HCT116 (cell line): ENCODE measurements around the gene GJC1. TPM values are rescaled to one million over a fixed set of nuclear protein-coding genes. Genes with fewer than 3 reads are reported as not detected.

Experiments used
- ATAC-seq: fragments of 200-7000 bp; cut with Tn5 transposase; 2 replicates; pipeline ENCODE4 v1.9.1; 2020; ENCODE audit warnings: mild to moderate bottlenecking, moderate library complexity
- BruUV-seq: library from RNA; stranded (reverse); fragments of 400-500 nt; replicated peaks from 2 replicates; lab custom pipeline; 2021; lab: Mats Ljungman, UMichigan
- CTCF ChIA-PET: fragments of 300-600 bp; sonication (Branson Sonifier 250); formaldehyde crosslinking; loops from one replicate; lab custom pipeline; 2021; ENCODE audit warnings: antibody characterized with exemption; lab: Charles Lee
- POLR2A ChIA-PET: fragments of 300-600, 350-600 bp; sonication (Branson Sonifier 250); formaldehyde crosslinking; loops from one replicate; lab custom pipeline; 2021; ENCODE audit warnings: antibody characterized with exemption; lab: Charles Lee
- RAD21 ChIA-PET, 2 experiments: fragments of 300-600 bp; sonication (Branson Sonifier 250); formaldehyde crosslinking; loops; one replicate each; lab custom pipeline; 2023; ENCODE audit warnings: low total read pairs in 2 of 2; ENCODE audit not compliant: uncharacterized antibody in 2 of 2, unreplicated experiment in 2 of 2, low non-redundant PET in 1 of 2; lab: Charles Lee
- DNase-seq: peaks from one replicate; pipeline ENCODE4 v3.0.0-alpha.2; 2010; ENCODE audit warnings: low read depth, low spot score
- H2AFZ ChIP-seq: fragments of 200-600 bp; shearing (Covaris generic), sonication (generic); 2 replicates; pipeline ENCODE4 v1.6.1; 2017; ENCODE audit warnings: low read depth, mixed run types, mixed read lengths, antibody characterized with exemption, low read length; ENCODE audit not compliant: poor library complexity, severe bottlenecking
- H3K27ac ChIP-seq: 2 replicates; pipeline ENCODE4 v1.5.1; 2012; ENCODE audit warnings: low read depth, low read length
- H3K27me3 ChIP-seq: fragments of 200-600 bp; sonication (generic); 2 replicates; pipeline ENCODE4 v1.6.1; 2016; ENCODE audit warnings: mixed run types, low read length, mixed read lengths; ENCODE audit not compliant: insufficient read depth
- H3K36me3 ChIP-seq, 2 experiments: fragments of 200-500 bp in 1 of 2; fragments of 200-600 bp in 1 of 2; sonication (Bioruptor generic) in 1 of 2; sonication (generic) in 1 of 2; 2 replicates each; pipeline versions ENCODE4 v1.5.1 to v1.6.1; 2014 to 2016; ENCODE audit warnings: low read length in 2 of 2, inconsistent platforms in 1 of 2, mixed read lengths in 1 of 2, mixed run types in 1 of 2; ENCODE audit not compliant: insufficient read depth in 2 of 2, control insufficient read depth in 1 of 2
- H3K4me1 ChIP-seq, 2 experiments: fragments of 200-600 bp in 1 of 2; sonication (generic) in 1 of 2; 2 replicates each; pipeline versions ENCODE4 v1.5.1 to v1.6.1; 2012 to 2017; ENCODE audit warnings: low read length in 2 of 2, inconsistent platforms in 1 of 2, mild to moderate bottlenecking in 1 of 2, mixed read lengths in 1 of 2, mixed run types in 1 of 2, moderate library complexity in 1 of 2; ENCODE audit not compliant: insufficient read depth in 2 of 2, control insufficient read depth in 1 of 2
- H3K4me2 ChIP-seq: fragments of 200-600 bp; sonication (generic); 2 replicates; pipeline ENCODE4 v1.6.1; 2017; ENCODE audit warnings: mixed run types, low read length, mixed read lengths
- H3K4me3 ChIP-seq, 2 experiments: fragments of 200-600 bp in 1 of 2; sonication (generic) in 1 of 2; replicated peaks in 1 of 2; 2 replicates each; pipeline ENCODE4 v1.5.1; 2011 to 2016; ENCODE audit warnings: low read length in 2 of 2, control low read depth in 1 of 2, low read depth in 1 of 2, mild to moderate bottlenecking in 1 of 2, mixed read lengths in 1 of 2, mixed run types in 1 of 2
- H3K79me2 ChIP-seq: fragments of 200-600 bp; sonication (generic); 2 replicates; pipeline ENCODE4 v1.6.1; 2017; ENCODE audit warnings: mild to moderate bottlenecking, mixed run types, low read length, moderate library complexity, mixed read lengths; ENCODE audit not compliant: insufficient read depth
- H3K9ac ChIP-seq: fragments of 200-600 bp; sonication (generic); 2 replicates; pipeline ENCODE4 v1.6.1; 2016; ENCODE audit warnings: low read length, mixed read lengths
- H3K9me2 ChIP-seq: fragments of 200-600 bp; sonication (generic), shearing (Covaris generic); 2 replicates; pipeline ENCODE4 v1.6.1; 2017; ENCODE audit warnings: mixed run types, mild to moderate bottlenecking, moderate library complexity; ENCODE audit not compliant: insufficient read depth
- H3K9me3 ChIP-seq, 2 experiments: fragments of 200-500 bp in 1 of 2; fragments of 200-600 bp in 1 of 2; sonication (Bioruptor generic) in 1 of 2; sonication (generic) in 1 of 2; 2 replicates each; pipeline ENCODE4 v1.6.1; 2014 to 2017; ENCODE audit warnings: low read length in 2 of 2, mixed read lengths in 2 of 2, inconsistent platforms in 1 of 2, low read depth in 1 of 2, mild to moderate bottlenecking in 1 of 2, mixed run types in 1 of 2, moderate library complexity in 1 of 2; ENCODE audit not compliant: control insufficient read depth in 1 of 2, insufficient read depth in 1 of 2
- H4K20me1 ChIP-seq: fragments of 200-600 bp; sonication (generic), shearing (Covaris generic); 2 replicates; pipeline ENCODE4 v1.6.1; 2017; ENCODE audit warnings: mixed run types, mild to moderate bottlenecking, moderate library complexity; ENCODE audit not compliant: insufficient read depth
- ATF3 ChIP-seq: IDR thresholded peaks from 2 replicates; pipeline ENCODE4 v1.6.1; 2012
- CBX3 ChIP-seq: IDR thresholded peaks from 2 replicates; pipeline ENCODE4 v1.6.1; 2012; ENCODE audit warnings: low read depth
- CEBPB ChIP-seq: IDR thresholded peaks from 2 replicates; pipeline ENCODE4 v1.6.1; 2012; ENCODE audit warnings: low read depth
- CTCF ChIP-seq, 3 experiments: fragments of 200-600 bp in 1 of 3; sonication (generic) in 1 of 3; IDR thresholded peaks in 2 of 3; conservative IDR thresholded peaks in 1 of 3; 2 replicates each; pipeline ENCODE4 v1.5.1; 2012 to 2017; ENCODE audit warnings: low read depth in 2 of 3, low read length in 2 of 3, antibody characterized with exemption in 1 of 3, borderline replicate concordance in 1 of 3, control low read depth in 1 of 3, mild to moderate bottlenecking in 1 of 3, mixed read lengths in 1 of 3, mixed run types in 1 of 3, moderate library complexity in 1 of 3; ENCODE audit not compliant: insufficient read depth in 1 of 3
- EGR1 ChIP-seq: IDR thresholded peaks from 2 replicates; pipeline ENCODE4 v1.6.1; 2012; ENCODE audit warnings: low read depth
- JUND ChIP-seq: IDR thresholded peaks from 2 replicates; pipeline ENCODE4 v1.6.1; 2012
- SIN3A ChIP-seq: IDR thresholded peaks from 2 replicates; pipeline ENCODE4 v1.6.1; 2012; ENCODE audit warnings: low read depth
- SP1 ChIP-seq: IDR thresholded peaks from 2 replicates; pipeline ENCODE4 v1.6.1; 2012; ENCODE audit warnings: low read depth
- SRF ChIP-seq: IDR thresholded peaks from 2 replicates; pipeline ENCODE4 v1.6.1; 2012; ENCODE audit warnings: low read depth
- YY1 ChIP-seq: IDR thresholded peaks from 2 replicates; pipeline ENCODE4 v1.6.1; 2011; ENCODE audit warnings: low read length, low read depth, moderate library complexity, mild to moderate bottlenecking; ENCODE audit not compliant: insufficient replicate concordance; ENCODE audit errors: extremely low read depth
- intact Hi-C: fragments of 100-400 bp; cut with micrococcal nuclease; formaldehyde crosslinking; loops from 2 replicates; pipeline ENCODE4 v1.10.0; 2022
- total RNA-seq: library from RNA; stranded (reverse); gene quantifications from one replicate; pipeline ENCODE4 v1.2.1, GENCODE V29; 2021; ENCODE audit not compliant: unreplicated experiment
- TF ChIP-seq, protein P1 (sequence below): IDR thresholded peaks from 2 replicates; pipeline ENCODE4 v1.6.1; 2012; ENCODE audit warnings: low read depth
- TF ChIP-seq, protein P2 (sequence below): IDR thresholded peaks from 2 replicates; pipeline ENCODE4 v1.6.1; 2012
- TF ChIP-seq, protein P3 (sequence below): IDR thresholded peaks from 2 replicates; pipeline ENCODE4 v1.6.1; 2011; ENCODE audit warnings: mild to moderate bottlenecking, low read length, moderate library complexity; ENCODE audit not compliant: insufficient replicate concordance; ENCODE audit errors: extremely low read depth

The GJC1 gene
- total RNA-seq, 1 experiment from 2014 or later, result 62.4 TPM

DNA sequence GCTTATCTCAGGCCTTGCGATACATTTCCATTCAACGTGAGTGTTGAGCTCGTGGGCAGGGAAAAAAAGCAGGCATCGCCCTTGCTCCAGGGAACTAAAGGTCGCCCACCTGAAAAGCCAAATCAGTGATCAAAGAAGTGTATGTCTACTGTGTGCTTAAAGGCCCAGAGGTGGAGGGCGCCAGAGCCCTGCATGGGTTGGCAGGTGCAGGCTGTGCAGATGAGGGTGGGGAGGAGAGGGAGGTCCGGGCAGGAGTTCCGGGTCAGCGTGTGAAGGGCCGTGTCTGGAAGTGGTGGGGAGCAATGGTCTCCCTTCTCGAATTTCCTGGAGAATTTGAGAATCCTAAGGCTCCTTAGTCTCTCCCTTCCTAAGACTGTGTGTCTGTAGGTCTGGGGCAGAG lies 64.1 kb downstream of the GJC1 start:
- DNase-seq, result no peak
- Histone ChIP-seq H2AFZ (no peak overlapping the region), H3K79me2 (no peaks in the 10 kb centered on the region), H3K9me3 (no peaks in the 10 kb centered on the region), H3K9me2 (no peaks in the 10 kb centered on the region), H3K4me1 (no peaks in the 10 kb centered on the region), H3K36me3 (no peaks in the 10 kb centered on the region), H4K20me1 (no peaks in the 10 kb centered on the region), H3K9ac (no peak overlapping the region), H3K27me3 (no peaks in the 10 kb centered on the region), H3K4me3 (no peak overlapping the region), H3K27ac (no peak overlapping the region), H3K4me2 (no peak overlapping the region)
- RAD21 ChIA-PET, result no interaction called here
- no peak for TF ChIP-seq CTCF (IDR thresholded peaks at IDR 0.05 in 2 of 3, conservative IDR thresholded peaks at IDR 0.05 in 1 of 3; ENCODE audit: borderline replicate concordance in 1 of 3, insufficient read depth in 1 of 3, low read depth in 2 of 3, low read length in 2 of 3)
- no peak for TF ChIP-seq SRF
- TF ChIP-seq CEBPB, result no peak
- no peak for TF ChIP-seq CBX3
- TF ChIP-seq EGR1, result no peak
- TF ChIP-seq, protein P1, sequence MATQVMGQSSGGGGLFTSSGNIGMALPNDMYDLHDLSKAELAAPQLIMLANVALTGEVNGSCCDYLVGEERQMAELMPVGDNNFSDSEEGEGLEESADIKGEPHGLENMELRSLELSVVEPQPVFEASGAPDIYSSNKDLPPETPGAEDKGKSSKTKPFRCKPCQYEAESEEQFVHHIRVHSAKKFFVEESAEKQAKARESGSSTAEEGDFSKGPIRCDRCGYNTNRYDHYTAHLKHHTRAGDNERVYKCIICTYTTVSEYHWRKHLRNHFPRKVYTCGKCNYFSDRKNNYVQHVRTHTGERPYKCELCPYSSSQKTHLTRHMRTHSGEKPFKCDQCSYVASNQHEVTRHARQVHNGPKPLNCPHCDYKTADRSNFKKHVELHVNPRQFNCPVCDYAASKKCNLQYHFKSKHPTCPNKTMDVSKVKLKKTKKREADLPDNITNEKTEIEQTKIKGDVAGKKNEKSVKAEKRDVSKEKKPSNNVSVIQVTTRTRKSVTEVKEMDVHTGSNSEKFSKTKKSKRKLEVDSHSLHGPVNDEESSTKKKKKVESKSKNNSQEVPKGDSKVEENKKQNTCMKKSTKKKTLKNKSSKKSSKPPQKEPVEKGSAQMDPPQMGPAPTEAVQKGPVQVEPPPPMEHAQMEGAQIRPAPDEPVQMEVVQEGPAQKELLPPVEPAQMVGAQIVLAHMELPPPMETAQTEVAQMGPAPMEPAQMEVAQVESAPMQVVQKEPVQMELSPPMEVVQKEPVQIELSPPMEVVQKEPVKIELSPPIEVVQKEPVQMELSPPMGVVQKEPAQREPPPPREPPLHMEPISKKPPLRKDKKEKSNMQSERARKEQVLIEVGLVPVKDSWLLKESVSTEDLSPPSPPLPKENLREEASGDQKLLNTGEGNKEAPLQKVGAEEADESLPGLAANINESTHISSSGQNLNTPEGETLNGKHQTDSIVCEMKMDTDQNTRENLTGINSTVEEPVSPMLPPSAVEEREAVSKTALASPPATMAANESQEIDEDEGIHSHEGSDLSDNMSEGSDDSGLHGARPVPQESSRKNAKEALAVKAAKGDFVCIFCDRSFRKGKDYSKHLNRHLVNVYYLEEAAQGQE, result no peak
- TF ChIP-seq, protein P2, sequence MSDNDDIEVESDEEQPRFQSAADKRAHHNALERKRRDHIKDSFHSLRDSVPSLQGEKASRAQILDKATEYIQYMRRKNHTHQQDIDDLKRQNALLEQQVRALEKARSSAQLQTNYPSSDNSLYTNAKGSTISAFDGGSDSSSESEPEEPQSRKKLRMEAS, result no peak
- TF ChIP-seq ATF3, result no peak
- TF ChIP-seq, protein P3, sequence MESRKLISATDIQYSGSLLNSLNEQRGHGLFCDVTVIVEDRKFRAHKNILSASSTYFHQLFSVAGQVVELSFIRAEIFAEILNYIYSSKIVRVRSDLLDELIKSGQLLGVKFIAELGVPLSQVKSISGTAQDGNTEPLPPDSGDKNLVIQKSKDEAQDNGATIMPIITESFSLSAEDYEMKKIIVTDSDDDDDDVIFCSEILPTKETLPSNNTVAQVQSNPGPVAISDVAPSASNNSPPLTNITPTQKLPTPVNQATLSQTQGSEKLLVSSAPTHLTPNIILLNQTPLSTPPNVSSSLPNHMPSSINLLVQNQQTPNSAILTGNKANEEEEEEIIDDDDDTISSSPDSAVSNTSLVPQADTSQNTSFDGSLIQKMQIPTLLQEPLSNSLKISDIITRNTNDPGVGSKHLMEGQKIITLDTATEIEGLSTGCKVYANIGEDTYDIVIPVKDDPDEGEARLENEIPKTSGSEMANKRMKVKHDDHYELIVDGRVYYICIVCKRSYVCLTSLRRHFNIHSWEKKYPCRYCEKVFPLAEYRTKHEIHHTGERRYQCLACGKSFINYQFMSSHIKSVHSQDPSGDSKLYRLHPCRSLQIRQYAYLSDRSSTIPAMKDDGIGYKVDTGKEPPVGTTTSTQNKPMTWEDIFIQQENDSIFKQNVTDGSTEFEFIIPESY, result no peak
- no peak for TF ChIP-seq SP1
- TF ChIP-seq JUND, result no peak
- no peak for TF ChIP-seq SIN3A
- TF ChIP-seq YY1, result no peak
- BruUV-seq, result no TSS peak
- POLR2A ChIA-PET, result no interaction called here
- no peak for ATAC-seq
- intact Hi-C loops, result no loop called here
- CTCF ChIA-PET, result interaction anchor here (1.5 to 1.6 kb wide), 2 partner anchors 10 to 13 kb away, joined by 3 to 5 read pairs; no protein-coding TSS in a partner anchor
